Bronchial epithelial cell (primary cell): ENCODE measurements around the gene NFKBIZ. TPM values are rescaled to one million over a fixed set of nuclear protein-coding genes. Genes with fewer than 3 reads are reported as not detected.
A peak's percentile ranks its signal among the peaks of the same experiment; 100 is the strongest.

Source experiments
- DNase-seq: peaks from one replicate; pipeline ENCODE4 v3.0.0-alpha.2; 2010; ENCODE audit warnings: low read depth
- FAIRE-seq: peaks from 2 replicates; lab custom pipeline; 2011; peaks lifted over from hg19 to GRCh38; lab: Jason Lieb, UNC
- H3K27me3 ChIP-seq: 2 replicates; pipeline ENCODE4 v1.5.1; 2011; ENCODE audit warnings: low read length; ENCODE audit not compliant: control insufficient read depth, insufficient read depth
- H3K36me3 ChIP-seq: 2 replicates; pipeline ENCODE4 v1.5.1; 2011; ENCODE audit warnings: low read length; ENCODE audit not compliant: control insufficient read depth, insufficient read depth
- H3K4me3 ChIP-seq: 2 replicates; pipeline ENCODE4 v1.5.1; 2011; ENCODE audit warnings: mild to moderate bottlenecking, low read depth, low read length, control low read depth
- CTCF ChIP-seq: IDR thresholded peaks from 2 replicates; pipeline ENCODE4 v1.5.1; 2011; ENCODE audit warnings: mild to moderate bottlenecking, moderate library complexity, low read length, control low read depth, inconsistent platforms; ENCODE audit not compliant: insufficient read depth, severe bottlenecking
- total RNA-seq: library from RNA; depleted of rRNA; stranded (reverse); fragments of >200 nt; gene quantifications from 2 replicates; pipeline ENCODE4 v1.2.1, GENCODE V29; 2014

Gene NFKBIZ
- total RNA-seq, 1 donor from 2014 or later = 40.3 TPM

- FAIRE-seq = no peak
These were observed 9.2 kb upstream of the NFKBIZ start for GRCh38 chr3:101840066-101840465.

GRCh38 chr3:101842245-101842934 lies 6.9 kb upstream of the NFKBIZ start:
- TF ChIP-seq CTCF = no peak
- no peak for DNase-seq
- Histone ChIP-seq H3K27me3 (no peaks in the 10 kb centered on the region), H3K4me3 (no peak overlapping the region), H3K36me3 (no peaks in the 10 kb centered on the region)
- FAIRE-seq = no peak

More at GRCh38 chr3:101840066-101840465, 9.2 kb upstream of the NFKBIZ start:
- Histone ChIP-seq H3K36me3 (no peaks in the 10 kb centered on the region), H3K27me3 (no peaks in the 10 kb centered on the region), H3K4me3 (no peak overlapping the region)
- TF ChIP-seq CTCF = no peak
- no peak for DNase-seq

- FAIRE-seq (no peak), DNase-seq (no peak)
- no peak for TF ChIP-seq CTCF
- Histone ChIP-seq H3K4me3 (no peak overlapping the region), H3K27me3 (no peaks in the 10 kb centered on the region), H3K36me3 (no peaks in the 10 kb centered on the region)
These were observed 6.4 kb upstream of the NFKBIZ start for GRCh38 chr3:101842935-101843330.

GRCh38 chr3:101845425-101845824 lies 3.9 kb upstream of the NFKBIZ start:
- Histone ChIP-seq H3K4me3 (no peak overlapping the region), H3K27me3 (no peaks in the 10 kb centered on the region), H3K36me3 (no peaks in the 10 kb centered on the region)
- no peak for TF ChIP-seq CTCF
- no peak for DNase-seq
- FAIRE-seq = no peak

- FAIRE-seq (no peak), DNase-seq (no peak)
- TF ChIP-seq CTCF = no peak
- Histone ChIP-seq H3K27me3 (no peaks in the 10 kb centered on the region), H3K4me3 (no peak overlapping the region), H3K36me3 (peaks cover 3% of the 10 kb centered on the region)
These were observed 2.6 kb upstream of the NFKBIZ start for GRCh38 chr3:101846709-101847108.

- no peak for FAIRE-seq
- H3K4me3 ChIP-seq = no peak overlapping the region
- no peaks in the 10 kb centered on the region for H3K27me3 ChIP-seq
- TF ChIP-seq CTCF = no peak
- DNase-seq = peak; percentile 62
- peaks cover 4% of the 10 kb centered on the region for H3K36me3 ChIP-seq
These were observed 2.0 kb upstream of the NFKBIZ start for GRCh38 chr3:101847328-101847727.
